Measurements from ENCODE around the gene SLC44A5. TPM values are rescaled to one million over a fixed set of nuclear protein-coding genes. Genes with fewer than 3 reads are reported as not detected.
"Not testable (repeated sequence)": the region's sequence is repeated elsewhere in the genome, so short reads cannot be mapped to it uniquely, and the experiment has no call there.

The SLC44A5 gene
- total RNA-seq, 1 experiment from 2014 or later: 5.9 TPM

- DNase-seq (ENCODE audit: extremely low read depth, low read depth): no peak
Observed at GRCh38 chr1:75392278-75392677, 218.6 kb downstream of the SLC44A5 start.

- not testable (repeated sequence) for DNase-seq (ENCODE audit: extremely low read depth, low read depth)
Observed at GRCh38 chr1:75375476-75376447, 235.2 kb downstream of the SLC44A5 start.

GRCh38 chr1:75373542-75374159 lies 237.3 kb downstream of the SLC44A5 start:
- no peak for DNase-seq (ENCODE audit: extremely low read depth, low read depth)

GRCh38 chr1:75366595-75366994 lies 244.3 kb downstream of the SLC44A5 start:
- no peak for DNase-seq (ENCODE audit: extremely low read depth, low read depth)

- DNase-seq (ENCODE audit: extremely low read depth, low read depth): no peak
Observed at GRCh38 chr1:75361260-75361659, 249.7 kb downstream of the SLC44A5 start.

GRCh38 chr1:75354267-75354666 lies 256.6 kb downstream of the SLC44A5 start:
- not testable (repeated sequence) for DNase-seq (ENCODE audit: extremely low read depth, low read depth)

GRCh38 chr1:75353051-75353450 lies 257.9 kb downstream of the SLC44A5 start:
- DNase-seq (ENCODE audit: extremely low read depth, low read depth): no peak

- DNase-seq (ENCODE audit: extremely low read depth, low read depth): no peak
Observed at GRCh38 chr1:75345538-75346292, 265.2 kb downstream of the SLC44A5 start.

- DNase-seq (ENCODE audit: extremely low read depth, low read depth): no peak
Observed at GRCh38 chr1:75342786-75343185, 268.1 kb downstream of the SLC44A5 start.

GRCh38 chr1:75341537-75341936 lies 269.4 kb downstream of the SLC44A5 start:
- DNase-seq (ENCODE audit: extremely low read depth, low read depth): no peak

GRCh38 chr1:75338616-75339483 lies 272.1 kb downstream of the SLC44A5 start:
- no peak for DNase-seq (ENCODE audit: extremely low read depth, low read depth)

GRCh38 chr1:75334876-75335389 lies 276.0 kb downstream of the SLC44A5 start:
- no peak for DNase-seq (ENCODE audit: extremely low read depth, low read depth)

GRCh38 chr1:75330624-75331023 lies 280.3 kb downstream of the SLC44A5 start:
- no peak for DNase-seq (ENCODE audit: extremely low read depth, low read depth)

GRCh38 chr1:75328691-75329090 lies 282.2 kb downstream of the SLC44A5 start:
- no peak for DNase-seq (ENCODE audit: extremely low read depth, low read depth)

GRCh38 chr1:75327395-75327794 lies 283.5 kb downstream of the SLC44A5 start:
- no peak for DNase-seq (ENCODE audit: extremely low read depth, low read depth)

- no peak for DNase-seq (ENCODE audit: extremely low read depth, low read depth)
Observed at GRCh38 chr1:75317976-75318375, 292.9 kb downstream of the SLC44A5 start.

- no peak for DNase-seq (ENCODE audit: extremely low read depth, low read depth)
Observed at GRCh38 chr1:75316230-75316629, 294.7 kb downstream of the SLC44A5 start.

- DNase-seq (ENCODE audit: extremely low read depth, low read depth): no peak
Observed at GRCh38 chr1:75312620-75313019, 298.3 kb downstream of the SLC44A5 start.

- DNase-seq (ENCODE audit: extremely low read depth, low read depth): no peak
Observed at GRCh38 chr1:75310067-75310466, 300.8 kb downstream of the SLC44A5 start.

GRCh38 chr1:75308365-75308764 lies 302.5 kb downstream of the SLC44A5 start:
- DNase-seq (ENCODE audit: extremely low read depth, low read depth): no peak

Data from NCI-H460 (cell line).